Keratinocyte (primary cell): ENCODE data around the gene SPATS2. TPM values are rescaled to one million over a fixed set of nuclear protein-coding genes. Genes with fewer than 3 reads are reported as not detected.

Experiments
- DNase-seq: peaks from one replicate; pipeline ENCODE4 v3.0.0-alpha.2; 2011; ENCODE audit warnings: low read depth, missing footprints, low spot score
- FAIRE-seq: peaks from 2 replicates; lab custom pipeline; 2011; peaks lifted over from hg19 to GRCh38; lab: Jason Lieb, UNC
- H2AFZ ChIP-seq: 2 replicates; pipeline ENCODE4 v1.6.0; 2012; ENCODE audit warnings: low read length, control low read depth, inconsistent platforms; ENCODE audit not compliant: control insufficient read depth
- H3K27ac ChIP-seq: 2 replicates; pipeline ENCODE4 v1.5.1; 2011; ENCODE audit warnings: low read length; ENCODE audit not compliant: control insufficient read depth, insufficient read depth
- H3K27me3 ChIP-seq: 3 replicates; pipeline ENCODE4 v1.6.0; 2011; ENCODE audit warnings: low read length; ENCODE audit not compliant: control insufficient read depth, insufficient read depth; ENCODE audit errors: extremely low read depth
- H3K36me3 ChIP-seq, 2 experiments: 2 replicates in 1 of 2; 3 replicates in 1 of 2; pipeline ENCODE4 v1.5.1; 2011; ENCODE audit warnings: low read length in 2 of 2, mild to moderate bottlenecking in 1 of 2; ENCODE audit not compliant: control insufficient read depth in 2 of 2, insufficient read depth in 2 of 2; ENCODE audit errors: extremely low read depth in 1 of 2
- H3K4me1 ChIP-seq: 3 replicates; pipeline ENCODE4 v1.5.1; 2011; ENCODE audit warnings: low read length; ENCODE audit not compliant: control insufficient read depth, insufficient read depth; ENCODE audit errors: extremely low read depth
- H3K4me2 ChIP-seq: 3 replicates; pipeline ENCODE4 v1.6.0; 2011; ENCODE audit warnings: low read depth, low read length; ENCODE audit not compliant: control insufficient read depth, insufficient read depth; ENCODE audit errors: extremely low read depth
- H3K4me3 ChIP-seq, 3 experiments: fragments of 200-600 bp in 1 of 3; sonication (generic) in 1 of 3; 2 replicates in 2 of 3; 3 replicates in 1 of 3; pipeline ENCODE4 v1.5.1; 2011 to 2016; ENCODE audit warnings: low read length in 3 of 3, mild to moderate bottlenecking in 3 of 3, control low read depth in 2 of 3, inconsistent platforms in 1 of 3, low read depth in 1 of 3, mixed read lengths in 1 of 3, mixed run types in 1 of 3, moderate library complexity in 1 of 3; ENCODE audit not compliant: control insufficient read depth in 2 of 3, insufficient read depth in 2 of 3; ENCODE audit errors: extremely low read depth in 1 of 3
- H3K79me2 ChIP-seq: 2 replicates; pipeline ENCODE4 v1.6.0; 2012; ENCODE audit warnings: low read length; ENCODE audit not compliant: control insufficient read depth, insufficient read depth
- H3K9ac ChIP-seq: 3 replicates; pipeline ENCODE4 v1.6.0; 2011; ENCODE audit warnings: low read length; ENCODE audit not compliant: control insufficient read depth, insufficient read depth; ENCODE audit errors: extremely low read depth
- H3K9me1 ChIP-seq: 3 replicates; pipeline ENCODE4 v1.6.0; 2011; ENCODE audit warnings: low read length; ENCODE audit not compliant: control insufficient read depth, insufficient read depth; ENCODE audit errors: extremely low read depth
- H3K9me3 ChIP-seq: 2 replicates; pipeline ENCODE4 v1.5.1; 2012; ENCODE audit warnings: low read depth, low read length; ENCODE audit not compliant: control insufficient read depth
- H4K20me1 ChIP-seq: 3 replicates; pipeline ENCODE4 v1.6.0; 2011; ENCODE audit warnings: low read length; ENCODE audit not compliant: control insufficient read depth, insufficient read depth; ENCODE audit errors: extremely low read depth
- CTCF ChIP-seq, 3 experiments: IDR thresholded peaks in 1 of 3; conservative IDR thresholded peaks in 1 of 3; optimal IDR thresholded peaks in 1 of 3; 2 replicates in 2 of 3; 3 replicates in 1 of 3; pipeline versions ENCODE3 to v1.5.1; 2011; ENCODE audit warnings: low read length in 3 of 3, mild to moderate bottlenecking in 3 of 3, moderate library complexity in 2 of 3, control low read depth in 1 of 3, inconsistent platforms in 1 of 3; ENCODE audit not compliant: insufficient read depth in 2 of 3; ENCODE audit errors: extremely low read depth in 1 of 3
- EZH2 ChIP-seq: IDR thresholded peaks from one replicate; pipeline ENCODE4 v1.6.1; 2012; ENCODE audit warnings: inconsistent platforms, mild to moderate bottlenecking, low read length, moderate library complexity
- dilution Hi-C: fragments of 300-500 bp; cut with MboI; formaldehyde crosslinking; loops from one replicate; pipeline ENCODE4 v1.7.0; 2020; ENCODE audit warnings: low sequenced_read_pairs; ENCODE audit not compliant: extremely low pct_ligation_motif_present
- polyA plus RNA-seq, 5 experiments: library from polyadenylated mRNA; depleted of rRNA in 3 of 5; stranded (reverse) in 3 of 5; stranded (forward) in 1 of 5; unstranded in 1 of 5; fragments of >200 nt; gene quantifications; 1 replicate in 1 of 5; 2 replicates in 3 of 5; 3 replicates in 1 of 5; pipeline versions ENCODE4 v1.2.1 to v1.2.3, GENCODE V29; 2011 to 2012; ENCODE audit warnings: missing spikeins in 2 of 5, low read depth in 1 of 5, low replicate concordance in 1 of 5

Gene SPATS2
- polyA plus RNA-seq, 1 donor (not counting 4 experiments of a cell fraction or from before 2014, with no cell fraction given): 47.9 TPM

- Histone ChIP-seq H2AFZ (no peak overlapping the region), H3K9ac (no peak overlapping the region), H3K27ac (no peak overlapping the region), H3K4me1 (peaks cover 11% of the 10 kb centered on the region), H3K27me3 (peaks cover 16% of the 10 kb centered on the region), H3K9me3 (no peaks in the 10 kb centered on the region), H3K36me3 (peaks cover under 1 to 11% of the 10 kb centered on the region in 2 experiments), H3K4me3 (no peak overlapping the region), H3K9me1 (no peaks in the 10 kb centered on the region), H3K79me2 (no peaks in the 10 kb centered on the region), H3K4me2 (no peak overlapping the region), H4K20me1 (no peaks in the 10 kb centered on the region)
- FAIRE-seq (no peak), DNase-seq (no peak)
- TF ChIP-seq EZH2: no peak
- no peak for TF ChIP-seq CTCF (optimal IDR thresholded peaks at IDR 0.05 in 1 of 3, IDR thresholded peaks at IDR 0.05 in 1 of 3, conservative IDR thresholded peaks at IDR 0.05 in 1 of 3; ENCODE audit: extremely low read depth in 1 of 3, insufficient read depth in 2 of 3, low read length in 3 of 3)
- dilution Hi-C loops: no loop called here
These were observed 33.0 kb upstream of the SPATS2 start for GRCh38 chr12:49334226-49334625.

GRCh38 chr12:49334681-49335080, 32.6 kb upstream of the SPATS2 start:
- no peak for TF ChIP-seq CTCF (optimal IDR thresholded peaks at IDR 0.05 in 1 of 3, IDR thresholded peaks at IDR 0.05 in 1 of 3, conservative IDR thresholded peaks at IDR 0.05 in 1 of 3; ENCODE audit: extremely low read depth in 1 of 3, insufficient read depth in 2 of 3, low read length in 3 of 3)
- no peaks in the 10 kb centered on the region for H3K9me1 ChIP-seq
- DNase-seq: no peak
- no peak overlapping the region for H3K27ac ChIP-seq
- H3K4me3 ChIP-seq: no peak overlapping the region
- peaks cover 0 to 10% of the 10 kb centered on the region in 2 experiments for H3K36me3 ChIP-seq
- H3K79me2 ChIP-seq: no peaks in the 10 kb centered on the region
- peaks cover 16% of the 10 kb centered on the region for H3K27me3 ChIP-seq
- dilution Hi-C loops: no loop called here
- no peaks in the 10 kb centered on the region for H4K20me1 ChIP-seq
- no peak overlapping the region for H2AFZ ChIP-seq
- FAIRE-seq: no peak
- H3K9me3 ChIP-seq: no peaks in the 10 kb centered on the region
- H3K4me1 ChIP-seq: peaks cover 11% of the 10 kb centered on the region
- no peak overlapping the region for H3K9ac ChIP-seq
- no peak overlapping the region for H3K4me2 ChIP-seq
